Activated T-helper 1 cell treated with Interleukin-2 at 50 U/mL for 16 hours (primary cell): Measurements from ENCODE around the gene EEF2KMT.
"Not testable (repeated sequence)": the region's sequence is repeated elsewhere in the genome, so short reads cannot be mapped to it uniquely, and the experiment has no call there.

Source experiments
- DNase-seq: peaks from one replicate; pipeline ENCODE4 v3.0.0-alpha.2; 2020; ENCODE audit warnings: low read depth

EEF2KMT gene

DNA sequence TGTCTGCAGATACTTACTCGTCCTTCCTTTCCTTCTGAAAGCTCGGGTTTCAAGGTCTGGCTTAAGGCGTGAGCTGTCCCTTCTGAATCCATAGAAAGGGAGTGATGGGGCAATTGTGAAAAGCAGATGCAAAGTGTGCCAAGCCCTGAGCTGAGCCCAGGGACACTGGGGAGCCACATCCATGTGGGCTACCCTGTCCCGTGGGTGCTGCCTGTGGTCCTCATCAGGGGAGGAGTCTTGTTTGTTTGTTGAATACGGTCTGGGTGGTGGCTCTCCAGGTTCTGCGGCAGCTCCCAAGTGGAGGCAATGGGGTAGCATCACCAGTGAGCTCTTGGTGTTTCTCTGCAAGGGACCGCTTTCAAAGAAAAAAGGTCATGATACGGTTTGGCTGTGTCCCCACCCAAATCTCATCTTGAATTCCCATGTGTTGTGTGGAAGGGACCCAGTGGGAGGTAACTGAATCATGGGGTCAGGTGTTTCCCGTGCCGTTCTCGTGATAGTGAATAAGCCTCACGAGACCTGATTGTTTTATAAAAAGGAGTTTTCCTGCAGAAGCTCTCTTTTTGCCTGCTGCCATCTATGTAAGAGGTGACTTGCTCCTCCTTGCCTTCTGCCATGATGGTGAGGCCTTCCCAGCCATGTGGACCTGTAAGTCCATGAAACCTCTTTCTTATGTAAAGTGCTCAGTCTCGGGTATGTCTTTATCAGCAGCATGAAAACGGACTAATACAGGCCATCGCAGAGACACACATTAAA, 27.0 kb downstream of the EEF2KMT start:
- DNase-seq = no peak

DNA sequence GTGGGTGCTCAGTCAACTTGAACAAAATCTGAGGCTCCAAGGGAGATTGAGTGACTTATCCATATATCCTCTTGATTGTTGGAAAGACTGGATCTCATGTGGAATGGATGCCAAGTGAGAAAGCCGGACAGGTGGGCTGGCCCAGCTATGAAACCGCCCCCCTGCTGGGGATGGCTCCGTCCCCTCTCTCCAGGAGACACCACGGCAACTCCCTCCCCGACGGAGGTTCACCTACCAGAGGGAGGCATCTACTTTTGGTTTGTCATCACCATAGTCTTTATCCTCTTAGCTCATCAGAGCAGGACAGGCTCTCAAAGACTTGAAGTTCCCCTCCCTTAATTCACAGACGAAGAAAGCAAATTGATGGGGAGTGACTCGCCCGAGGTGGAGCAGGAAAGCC, 27.7 kb downstream of the EEF2KMT start:
- DNase-seq = no peak

GRCh38 chr16:5069048-5069447, 28.5 kb downstream of the EEF2KMT start:
- DNase-seq = no peak

- DNase-seq = no peak
Observed at GRCh38 chr16:5066511-5066910, 31.1 kb downstream of the EEF2KMT start.

GRCh38 chr16:5065813-5066212, 31.8 kb downstream of the EEF2KMT start, which contains the start of gene C16orf89:
C16orf89 (minus strand) TSS chr16:5065956; CDS start chr16:5065908, 48 bp downstream.
- no peak for DNase-seq

GRCh38 chr16:5065326-5065725, 32.3 kb downstream of the EEF2KMT start:
- no peak for DNase-seq

GRCh38 chr16:5064915-5065314, 32.7 kb downstream of the EEF2KMT start:
- no peak for DNase-seq

GRCh38 chr16:5062790-5063765, 34.5 kb downstream of the EEF2KMT start:
- no peak for DNase-seq

DNA sequence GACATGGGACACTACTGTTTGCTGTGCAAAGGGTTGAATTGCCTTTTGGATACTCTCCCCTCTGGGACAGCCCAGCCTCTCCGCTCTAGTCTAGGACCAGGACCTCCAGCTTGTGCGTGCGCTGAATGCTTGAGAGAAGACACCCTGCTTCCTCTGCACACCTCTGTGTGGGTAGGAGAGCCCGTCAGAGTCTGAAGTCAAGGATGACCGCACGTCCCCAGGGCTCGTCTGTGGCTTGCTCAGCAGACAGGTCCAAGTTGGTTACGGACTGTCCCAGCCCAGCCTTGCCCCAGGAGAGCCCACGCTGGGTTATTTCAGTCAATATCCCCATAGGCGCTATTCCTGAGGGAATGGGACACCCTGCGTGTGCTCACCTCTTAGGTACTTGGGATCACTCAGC, 35.5 kb downstream of the EEF2KMT start:
- no peak for DNase-seq

- DNase-seq = no peak
Observed at GRCh38 chr16:5060073-5060641, 37.4 kb downstream of the EEF2KMT start.

- no peak for DNase-seq
Observed at GRCh38 chr16:5059386-5060072, 38.1 kb downstream of the EEF2KMT start.

- no peak for DNase-seq
Observed at GRCh38 chr16:5058476-5058875, 39.1 kb downstream of the EEF2KMT start.

- DNase-seq = no peak
Observed at GRCh38 chr16:5056352-5056751, 41.2 kb downstream of the EEF2KMT start.

DNA sequence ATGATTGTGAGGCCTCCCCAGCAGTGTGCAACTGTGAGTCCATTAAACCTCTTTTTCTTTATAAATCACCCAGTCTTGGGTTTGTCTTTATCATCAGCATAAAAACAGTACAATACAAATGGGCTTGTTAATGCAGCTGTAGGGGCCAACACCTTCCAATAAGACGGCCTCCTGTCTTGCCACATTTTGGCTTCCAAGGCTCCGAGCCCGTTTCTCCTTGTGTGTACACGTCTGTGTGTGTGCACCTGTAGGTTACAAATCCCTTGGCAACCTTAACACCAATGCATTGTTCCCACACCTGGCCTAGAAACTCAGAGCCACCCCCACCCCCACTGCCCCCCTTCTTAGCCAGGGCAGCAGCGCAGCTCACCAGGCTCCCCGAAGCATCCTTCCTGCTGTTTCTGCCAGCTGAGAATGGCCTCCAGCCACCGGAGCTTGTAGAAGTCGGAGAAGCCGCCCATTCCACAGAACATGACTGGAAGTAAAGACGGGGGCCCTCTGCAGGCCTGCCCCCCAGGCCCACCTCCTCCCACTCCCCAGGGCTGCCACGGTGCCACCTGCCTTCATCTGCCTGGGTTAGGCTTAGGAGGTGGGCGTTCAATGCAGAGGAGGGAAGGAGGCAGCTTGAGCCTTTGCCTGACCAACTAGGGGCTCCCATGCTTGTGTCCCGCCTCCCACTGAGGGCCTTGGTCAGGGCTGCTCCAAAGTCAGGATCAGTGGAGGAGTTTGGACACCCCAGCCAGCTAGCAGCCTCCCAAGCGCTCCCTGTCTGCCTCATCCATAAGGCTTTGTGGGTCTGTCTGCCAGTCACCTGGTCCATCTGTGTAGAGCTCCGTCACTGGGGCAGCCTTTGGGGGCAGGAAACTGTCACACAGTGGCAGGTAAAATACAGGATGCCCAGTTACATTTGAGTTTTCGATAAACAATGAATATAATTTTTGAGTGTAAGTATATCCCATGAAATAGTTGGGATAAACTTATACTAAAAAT, 42.4 kb downstream of the EEF2KMT start:
- no peak for DNase-seq

DNA sequence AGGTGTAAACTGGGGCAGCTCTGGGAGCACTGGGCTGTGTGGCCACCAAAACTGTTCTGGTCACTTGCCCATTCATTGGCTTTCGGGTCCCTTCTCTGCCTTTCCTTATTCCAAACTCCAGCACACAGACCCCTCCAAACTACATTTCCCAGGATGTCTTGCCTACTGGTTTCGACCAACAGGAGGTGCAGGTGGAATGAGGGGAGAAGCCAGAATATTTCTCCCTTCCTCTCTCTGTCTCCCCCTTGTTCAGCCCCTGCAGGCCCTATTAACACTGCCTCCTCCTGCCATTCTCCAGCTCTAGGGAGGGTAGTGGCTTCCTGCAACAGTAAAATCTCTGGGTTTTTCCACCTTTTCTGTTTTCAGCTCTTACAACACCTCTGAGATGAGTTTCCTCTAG, 50.7 kb downstream of the EEF2KMT start:
- no peak for DNase-seq

GRCh38 chr16:5045499-5046115, 52.0 kb downstream of the EEF2KMT start:
- no peak for DNase-seq

- not testable (repeated sequence) for DNase-seq
Observed at GRCh38 chr16:5044581-5044980, 53.0 kb downstream of the EEF2KMT start.

GRCh38 chr16:5044011-5044540, 53.5 kb downstream of the EEF2KMT start:
- DNase-seq = no peak

DNA sequence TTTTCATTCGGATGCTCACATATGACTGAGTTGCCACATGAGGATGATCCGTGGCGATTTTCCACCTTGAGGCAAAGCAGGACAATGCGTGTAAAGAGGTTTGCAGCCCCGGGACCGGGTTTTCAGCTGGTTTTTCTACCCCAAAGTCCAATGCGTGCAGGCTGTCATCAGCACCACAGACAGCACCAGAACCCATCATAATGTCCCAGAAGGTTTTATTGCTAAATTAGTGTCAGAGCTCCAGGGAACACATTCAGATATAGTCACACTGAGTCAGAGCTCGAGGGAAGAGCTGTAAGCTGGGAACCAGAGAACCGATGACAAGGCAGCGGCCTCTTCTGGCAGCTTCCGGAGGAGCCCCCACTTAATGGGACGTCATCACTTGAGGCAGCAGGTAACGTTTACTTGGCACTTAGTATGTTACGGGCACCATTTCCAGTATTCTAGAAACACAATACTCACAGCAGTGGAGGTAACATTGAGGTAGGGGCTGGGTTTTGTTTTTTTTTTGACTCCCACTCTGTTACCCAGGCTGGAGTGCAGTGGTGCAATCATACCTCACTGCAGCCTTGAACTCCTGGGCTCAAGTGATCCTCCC, 54.9 kb downstream of the EEF2KMT start:
- no peak for DNase-seq
